Measurements from ENCODE around the gene CD79A. TPM values are rescaled to one million over a fixed set of nuclear protein-coding genes. Genes with fewer than 3 reads are reported as not detected.
"Not testable (repeated sequence)": the region's sequence is repeated elsewhere in the genome, so short reads cannot be mapped to it uniquely, and the experiment has no call there.

The CD79A gene
- total RNA-seq, 1 donor from 2014 or later: 1.7 TPM

- intact Hi-C loops (cut with micrococcal nuclease): no loop called here
Measured at GRCh38 chr19:41904118-41904870, 27.2 kb downstream of the CD79A start.

- intact Hi-C loops (cut with micrococcal nuclease): no loop called here
Measured at GRCh38 chr19:41905273-41906002, 28.4 kb downstream of the CD79A start.

GRCh38 chr19:41906271-41906670 lies 29.2 kb downstream of the CD79A start:
- intact Hi-C loops (cut with micrococcal nuclease): no loop called here

GRCh38 chr19:41906916-41907680 lies 30.0 kb downstream of the CD79A start:
- intact Hi-C loops (cut with micrococcal nuclease): no loop called here

- intact Hi-C loops (cut with micrococcal nuclease): no loop called here
Measured at GRCh38 chr19:41907994-41908615, 31.0 kb downstream of the CD79A start.

- intact Hi-C loops (cut with micrococcal nuclease): no loop called here
Measured at GRCh38 chr19:41908724-41909464, 31.8 kb downstream of the CD79A start.

- intact Hi-C loops (cut with micrococcal nuclease): no loop called here
Measured at GRCh38 chr19:41909706-41910105, 32.6 kb downstream of the CD79A start.

GRCh38 chr19:41910240-41910991 lies 33.3 kb downstream of the CD79A start:
- intact Hi-C loops (cut with micrococcal nuclease): no loop called here

- intact Hi-C loops (cut with micrococcal nuclease): no loop called here
Measured at GRCh38 chr19:41910992-41911888, 34.2 kb downstream of the CD79A start.

GRCh38 chr19:41911889-41912731 lies 35.0 kb downstream of the CD79A start:
- intact Hi-C loops (cut with micrococcal nuclease): no loop called here

- intact Hi-C loops (cut with micrococcal nuclease): no loop called here
Measured at GRCh38 chr19:41912899-41913537, 35.9 kb downstream of the CD79A start.

GRCh38 chr19:41913538-41914423 lies 36.7 kb downstream of the CD79A start:
- intact Hi-C loops (cut with micrococcal nuclease): no loop called here

- intact Hi-C loops (cut with micrococcal nuclease): not testable (repeated sequence)
Measured at GRCh38 chr19:41914424-41914834, 37.4 kb downstream of the CD79A start.

- intact Hi-C loops (cut with micrococcal nuclease): no loop called here
Measured at GRCh38 chr19:41915021-41915775, 38.1 kb downstream of the CD79A start.

GRCh38 chr19:41915776-41916414 lies 38.8 kb downstream of the CD79A start:
- intact Hi-C loops (cut with micrococcal nuclease): no loop called here
